GM18858 (cell line): ENCODE measurements around the gene RFX7.
"Not testable (repeated sequence)": the region's sequence is repeated elsewhere in the genome, so short reads cannot be mapped to it uniquely, and the experiment has no call there.

Experiments used
- ATAC-seq: cut with Tn5 transposase; IDR thresholded peaks from one replicate; pipeline ENCODE4 v1.9.1; 2021; ENCODE audit not compliant: unreplicated experiment

RFX7 gene

DNA sequence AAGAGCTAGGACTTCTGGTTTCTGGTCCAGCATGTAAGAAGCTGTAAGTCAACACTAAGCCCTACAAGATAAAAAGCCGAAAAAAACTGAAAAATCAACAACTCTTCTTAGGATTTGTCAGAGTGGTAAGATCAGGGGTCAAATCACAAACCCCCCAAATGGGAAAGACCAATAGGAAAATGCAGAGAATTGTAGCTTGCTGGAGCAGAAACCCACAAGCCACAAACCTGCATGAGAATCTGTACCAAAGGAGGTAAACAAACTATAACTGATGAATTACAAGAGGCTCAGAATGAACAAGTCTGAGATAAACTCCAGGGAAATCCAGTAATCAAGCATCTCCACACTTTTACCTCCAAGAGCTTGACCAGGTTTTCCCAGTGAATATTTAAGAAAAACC lies 36.0 kb downstream of the RFX7 start:
- ATAC-seq = no peak

DNA sequence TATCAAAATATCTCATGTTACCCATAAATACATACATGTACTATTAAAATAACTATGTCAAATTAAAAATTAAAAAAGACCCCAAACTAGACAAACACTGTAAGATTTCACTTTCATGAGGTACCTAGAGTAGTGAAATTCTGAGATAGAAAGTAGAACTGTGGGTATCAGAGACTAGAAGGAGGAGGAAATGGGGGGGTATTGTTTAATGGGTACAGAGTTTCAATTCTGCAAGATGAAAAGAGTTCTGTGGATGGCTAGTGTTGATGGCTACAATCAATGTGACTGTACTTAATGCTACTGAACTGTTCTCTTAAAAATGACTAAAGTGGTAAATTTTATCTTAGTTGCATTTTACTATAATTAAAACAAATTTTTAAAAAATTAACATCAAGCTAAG lies 36.6 kb downstream of the RFX7 start:
- peak; percentile 67 for ATAC-seq

DNA sequence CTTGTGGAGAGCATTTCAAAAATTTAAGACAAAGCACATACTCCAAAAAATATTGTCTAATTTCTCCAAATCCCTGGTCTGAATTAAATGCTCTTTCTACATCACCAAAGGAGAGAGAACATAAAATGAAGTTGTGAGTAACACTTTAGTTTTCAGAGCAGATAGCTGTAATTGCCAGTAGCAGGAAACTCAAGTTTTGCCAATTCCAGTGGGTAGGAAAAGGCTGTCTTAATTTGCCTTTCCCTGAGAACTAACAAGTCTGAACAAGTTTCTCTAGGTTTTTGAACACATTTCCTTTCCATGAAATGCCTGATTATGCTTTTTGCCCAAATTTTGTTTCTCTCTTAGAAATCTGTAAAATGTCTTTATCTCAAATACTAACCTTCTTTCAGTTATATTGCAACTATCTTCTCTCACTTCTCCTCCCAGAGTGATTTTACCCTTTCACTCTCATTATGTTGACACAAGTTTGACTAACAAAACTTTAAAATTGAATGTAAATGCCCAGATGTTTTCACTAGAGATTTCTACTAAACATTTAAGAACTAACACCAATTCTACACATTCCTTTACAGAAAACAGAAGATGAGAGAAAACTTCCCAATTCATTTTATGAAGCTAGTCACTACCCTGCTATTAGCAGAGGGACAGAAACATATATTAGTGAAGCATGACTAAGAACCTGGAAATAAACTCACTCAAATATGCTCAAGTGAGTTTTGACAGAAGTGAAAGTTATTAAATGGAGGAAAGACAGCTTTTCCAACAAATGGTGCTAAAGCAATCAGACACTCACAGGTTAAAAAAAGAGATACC lies 38.4 kb downstream of the RFX7 start:
- no peak for ATAC-seq

DNA sequence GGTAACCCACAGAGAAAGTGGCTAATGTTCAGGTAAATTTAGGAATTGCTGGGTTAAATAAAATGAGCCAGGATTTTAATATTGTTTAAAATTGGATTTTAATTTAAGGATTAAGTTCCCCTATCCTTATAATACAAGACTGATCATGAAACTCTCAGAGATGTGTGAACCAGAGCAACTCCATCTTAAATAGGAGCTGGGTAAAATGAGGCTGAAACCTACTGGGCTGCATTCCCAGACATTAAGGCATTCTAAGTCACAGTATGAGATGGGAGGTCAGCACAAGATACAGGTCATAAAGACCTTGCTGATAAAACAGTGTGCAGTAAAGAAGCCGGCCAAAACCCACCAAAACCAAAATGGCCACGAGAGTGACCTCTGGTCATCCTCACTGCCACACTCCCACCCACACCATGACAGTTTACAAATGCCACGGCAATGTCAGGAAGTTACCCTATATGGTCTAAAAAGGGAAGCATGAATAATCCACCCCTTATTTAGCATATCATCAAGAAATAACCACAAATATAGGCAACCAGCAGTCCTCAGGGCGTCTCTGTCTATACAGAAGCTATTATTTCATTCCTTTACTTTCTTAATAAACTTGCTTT lies 40.3 kb downstream of the RFX7 start:
- ATAC-seq = not testable (repeated sequence)

DNA sequence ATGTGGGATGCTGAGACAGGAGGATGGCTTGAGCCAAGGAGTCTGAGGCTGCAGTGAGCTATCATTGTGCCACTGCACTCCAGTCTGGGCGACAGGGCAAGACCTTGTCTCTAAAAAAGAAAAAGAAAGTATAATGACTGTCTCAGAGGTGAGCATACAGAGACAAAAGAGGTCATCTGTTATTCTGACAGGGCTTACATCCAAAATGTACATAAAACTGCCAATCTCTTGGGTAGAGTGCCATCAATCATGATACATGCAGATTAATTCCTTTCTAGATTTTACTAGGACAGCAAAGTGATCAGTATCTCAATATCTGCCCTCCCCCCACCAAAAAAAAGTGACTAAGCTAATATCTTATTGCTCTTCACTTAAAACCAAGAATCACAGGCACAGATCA lies 41.0 kb downstream of the RFX7 start:
- no peak for ATAC-seq

DNA sequence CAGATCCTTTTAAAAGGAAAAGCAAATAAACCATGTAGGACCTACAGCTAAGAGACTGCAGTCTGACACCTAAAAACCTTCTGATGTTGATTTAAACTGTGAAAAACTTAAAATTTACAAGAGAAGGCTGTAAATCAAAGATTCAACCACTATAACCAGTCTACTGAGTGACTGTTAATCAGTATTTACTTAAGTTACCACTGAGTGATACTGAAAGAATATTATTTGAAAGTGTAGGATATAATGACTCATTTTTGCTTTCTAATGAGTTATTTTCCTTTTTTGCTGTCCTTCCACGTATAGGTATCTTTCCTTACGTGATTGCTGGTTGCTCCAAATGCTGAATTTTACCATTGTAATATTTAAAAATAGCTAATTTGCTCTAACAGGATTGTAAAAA lies 44.6 kb downstream of the RFX7 start:
- peak; percentile 74 for ATAC-seq

DNA sequence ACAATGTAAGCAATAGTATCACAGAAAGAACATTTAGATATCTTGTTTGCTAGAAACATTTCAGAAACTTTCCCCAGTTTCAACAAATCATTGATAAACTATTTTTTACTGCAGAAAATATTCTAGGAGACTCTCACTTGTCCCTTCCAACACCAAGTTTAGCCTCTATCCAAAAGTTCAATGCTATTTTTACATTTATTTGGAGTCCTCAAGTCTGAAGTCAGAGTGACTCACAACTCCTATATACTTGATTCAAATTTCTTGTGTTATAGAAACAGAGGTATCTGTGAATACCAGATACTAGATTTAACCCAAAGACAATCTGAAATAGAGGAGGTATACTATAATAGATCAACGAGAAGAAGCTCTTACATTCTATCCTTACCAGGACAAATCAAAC lies 49.6 kb downstream of the RFX7 start:
- no peak for ATAC-seq

DNA sequence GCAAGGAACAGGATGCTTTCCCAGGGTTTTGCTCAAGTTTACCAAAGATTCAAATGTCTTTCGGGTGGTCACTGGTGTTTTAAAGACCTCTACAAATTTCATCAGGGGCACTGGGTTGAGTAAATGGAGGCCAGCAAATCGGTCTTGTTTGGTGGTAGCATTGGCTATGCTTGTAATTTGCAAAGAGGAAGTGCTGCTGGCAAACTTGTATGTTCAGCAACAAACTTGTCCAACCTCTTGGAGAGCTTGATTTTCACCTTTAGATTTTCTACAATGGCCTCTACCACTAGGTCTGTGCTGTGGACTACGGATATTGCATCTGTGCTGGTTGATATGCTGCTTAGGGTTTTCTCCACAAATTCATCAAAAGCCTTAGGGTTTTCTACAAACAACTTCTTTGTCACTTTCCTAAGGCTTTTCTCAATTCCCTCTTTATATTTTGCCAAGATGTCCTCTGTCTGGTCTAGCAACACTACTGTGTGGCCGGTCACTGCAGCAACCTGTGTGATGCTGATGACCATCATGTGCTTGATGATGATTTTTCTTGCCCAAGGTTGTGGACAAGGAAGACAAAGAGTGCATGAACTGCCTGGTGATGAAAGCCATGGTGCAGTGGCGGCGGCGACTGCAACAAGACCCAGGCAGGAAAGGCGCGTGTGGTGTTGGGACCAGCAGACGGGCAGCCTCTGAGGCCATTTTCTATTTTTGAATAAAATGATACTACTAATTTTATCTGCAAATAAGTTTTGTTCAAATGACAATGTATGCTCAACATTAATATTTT lies 50.8 kb downstream of the RFX7 start:
- ATAC-seq = no peak

DNA sequence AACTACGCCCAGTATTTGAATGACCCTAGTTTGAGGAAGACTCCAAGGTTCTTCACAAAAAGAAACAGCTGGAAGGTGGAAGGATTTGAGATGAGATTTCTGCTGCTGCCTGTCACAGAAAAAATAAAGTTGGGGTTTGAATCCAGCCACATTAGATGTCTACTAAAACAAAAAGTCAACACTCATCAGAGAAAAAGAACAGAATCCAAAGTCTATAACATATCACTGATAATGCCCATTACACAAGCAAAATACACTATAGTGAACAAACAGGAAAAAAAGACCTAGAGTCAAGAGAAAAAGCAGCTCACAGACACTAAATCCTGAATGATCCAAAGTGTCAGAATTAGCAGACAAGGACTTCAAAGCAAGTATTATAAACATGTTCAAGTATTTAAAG lies 56.0 kb downstream of the RFX7 start:
- no peak for ATAC-seq

DNA sequence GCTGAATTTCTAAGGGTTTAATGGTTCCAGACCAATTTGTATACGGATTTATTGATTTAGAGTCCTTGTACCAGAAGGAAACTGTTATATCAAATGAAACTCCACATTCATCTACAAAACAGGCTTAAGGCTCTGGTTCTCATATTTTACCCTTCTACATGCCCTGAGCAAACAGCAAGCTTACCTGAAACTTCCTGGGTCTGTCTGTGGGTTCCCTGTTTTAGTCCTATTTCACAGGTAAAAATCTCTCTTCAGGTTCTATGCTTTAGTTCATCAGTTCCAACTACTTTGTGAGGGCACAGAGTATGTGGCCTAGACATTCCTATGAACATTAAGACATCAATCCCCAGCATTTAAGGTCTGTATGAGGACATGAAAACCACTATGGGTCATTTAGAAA lies 57.7 kb downstream of the RFX7 start:
- no peak for ATAC-seq

DNA sequence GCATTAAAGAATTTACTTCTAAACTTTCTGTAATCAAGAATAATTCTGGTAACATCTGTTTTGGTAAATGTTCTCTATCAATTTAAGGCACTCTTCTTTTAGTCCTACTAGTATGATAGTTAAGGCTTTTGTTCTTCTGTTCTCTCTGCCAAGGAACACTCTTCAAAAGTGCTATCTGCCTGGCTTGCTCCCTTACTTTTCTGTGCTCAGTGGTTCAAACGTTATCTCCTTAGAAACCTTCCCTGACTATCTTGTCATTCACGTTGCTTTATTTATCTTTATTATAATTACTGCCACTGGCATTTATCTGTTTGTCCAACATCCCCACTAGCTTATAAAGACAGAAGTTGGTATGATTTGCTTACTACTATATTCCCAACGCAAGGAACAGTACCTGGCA lies 59.2 kb downstream of the RFX7 start:
- ATAC-seq = no peak

DNA sequence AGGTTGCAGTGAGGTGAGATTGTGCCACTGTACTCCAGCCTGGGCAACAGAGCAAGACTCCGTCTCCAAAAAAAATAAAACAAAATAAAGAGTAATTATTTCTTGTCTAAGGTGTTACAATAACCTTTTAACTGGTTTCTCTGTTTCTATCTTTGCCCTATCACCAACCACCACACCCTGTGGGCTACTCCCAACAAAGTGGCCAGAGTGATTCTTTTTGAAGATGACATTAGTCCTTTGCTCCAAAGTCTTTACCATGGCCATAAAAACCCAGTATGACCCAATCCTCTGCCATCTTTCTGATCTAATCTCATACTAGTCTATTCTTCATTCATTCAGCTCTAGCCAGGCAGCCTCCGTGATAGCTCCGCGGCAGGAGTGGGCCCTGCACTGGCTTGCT lies 62.8 kb downstream of the RFX7 start:
- no peak for ATAC-seq

DNA sequence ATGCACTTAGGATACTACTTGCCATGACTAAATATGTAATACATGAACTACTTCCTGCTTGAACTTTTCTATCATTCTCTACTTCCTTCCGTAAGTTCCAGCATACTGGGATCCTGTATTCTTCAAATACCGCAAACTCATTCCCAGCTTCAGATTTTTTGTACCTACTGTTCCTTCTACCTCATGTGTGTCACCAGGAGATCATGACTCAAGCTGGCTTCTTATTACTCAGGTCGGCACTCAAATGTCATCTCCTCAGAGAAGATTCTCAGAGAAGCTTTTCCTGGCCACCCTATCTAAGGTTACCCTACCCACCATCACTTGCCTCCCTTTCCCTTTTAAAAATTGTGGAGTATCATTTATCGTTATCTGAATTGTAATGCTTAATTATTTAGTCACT lies 66.7 kb downstream of the RFX7 start:
- ATAC-seq = no peak

DNA sequence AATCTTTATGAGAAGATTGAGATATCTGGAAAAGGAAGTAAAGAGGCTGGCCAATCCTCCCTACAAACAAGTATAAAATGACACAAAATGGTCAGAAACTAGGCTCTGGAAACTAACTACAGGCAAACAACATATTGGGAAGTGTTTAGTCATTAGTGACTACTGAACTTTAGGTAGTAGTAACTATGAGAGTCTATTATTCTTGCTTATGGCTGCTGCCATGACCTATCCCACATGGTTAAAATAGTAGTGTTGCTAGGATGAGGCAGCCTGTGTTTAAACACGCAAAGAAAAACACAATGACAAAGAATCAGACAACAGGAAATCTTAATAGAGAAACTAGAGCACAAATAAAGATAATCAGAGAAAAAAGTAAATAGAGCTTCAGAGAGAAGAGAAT lies 67.9 kb downstream of the RFX7 start:
- ATAC-seq = no peak

DNA sequence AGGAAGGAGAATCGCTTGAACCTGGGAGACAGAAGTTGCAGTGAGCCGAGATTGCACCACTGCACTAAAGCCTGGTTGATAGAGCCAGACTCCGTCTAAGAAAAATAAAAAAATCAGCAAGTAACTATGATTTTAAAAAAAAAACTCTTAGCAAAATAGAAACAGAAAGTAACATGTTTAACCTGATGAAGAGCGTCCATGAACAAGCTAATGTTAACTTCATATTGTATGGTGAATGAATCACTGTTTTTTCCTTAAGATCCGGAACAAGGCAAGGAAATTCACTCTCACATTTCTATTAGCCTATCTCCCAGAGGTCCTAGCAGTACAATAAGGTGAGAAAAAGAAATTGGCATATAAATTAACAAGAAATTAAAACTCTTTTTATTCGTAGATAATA lies 69.0 kb downstream of the RFX7 start:
- no peak for ATAC-seq

DNA sequence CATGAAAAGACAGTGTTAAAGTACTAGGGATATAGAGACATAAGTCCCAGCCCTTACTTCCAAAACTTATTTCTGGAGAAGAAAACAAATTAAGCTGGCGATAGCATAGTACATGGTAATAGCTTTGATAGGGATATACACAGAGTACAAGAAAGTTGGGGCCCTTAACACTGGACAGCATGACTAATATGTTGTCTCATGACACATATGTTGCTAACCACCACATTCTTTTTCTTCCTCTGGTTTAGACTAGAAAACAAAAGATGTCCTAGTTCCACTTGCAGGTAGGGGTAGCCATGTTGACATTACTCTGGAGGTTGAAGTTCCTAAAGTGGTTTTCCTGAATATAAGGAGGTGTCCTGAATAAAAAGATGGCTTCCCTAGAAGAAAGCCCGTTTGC lies 75.3 kb downstream of the RFX7 start:
- ATAC-seq = no peak

DNA sequence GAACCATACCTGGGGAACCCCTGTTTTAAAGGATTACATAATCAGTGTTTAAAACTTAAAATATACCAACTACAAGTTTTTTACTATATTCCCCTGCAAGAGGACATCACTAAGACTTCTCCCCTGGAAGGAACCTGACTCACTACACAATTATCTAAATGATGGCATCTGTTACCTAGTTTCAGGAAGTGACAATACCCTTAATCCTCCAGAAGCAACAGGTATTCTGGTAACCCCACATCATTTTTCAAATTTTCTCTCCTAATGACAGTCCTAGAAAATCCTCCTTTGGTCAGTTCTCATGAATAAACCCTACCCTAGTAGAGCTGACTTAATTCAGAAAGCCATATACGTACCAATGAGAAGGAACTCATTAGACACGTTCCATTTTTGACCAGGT lies 78.4 kb downstream of the RFX7 start:
- no peak for ATAC-seq

DNA sequence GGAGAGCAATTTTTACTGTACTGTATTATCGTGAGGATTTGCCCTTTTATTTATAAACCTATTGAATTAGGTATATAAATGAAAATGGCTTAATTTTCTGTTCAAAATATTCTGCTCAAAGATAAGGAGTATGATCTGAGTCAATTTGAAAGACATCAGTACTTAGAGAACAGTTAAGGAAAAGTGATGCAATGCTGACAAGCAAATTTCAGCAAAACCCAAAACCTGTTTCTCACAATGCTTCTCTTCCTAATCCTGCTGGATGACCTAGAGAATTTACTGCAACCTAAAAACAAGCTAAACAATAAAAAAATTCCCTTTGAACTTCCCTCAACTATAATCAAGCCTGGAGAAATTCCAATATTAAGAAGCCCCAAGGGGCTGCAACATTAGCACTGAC lies 82.7 kb downstream of the RFX7 start:
- no peak for ATAC-seq

DNA sequence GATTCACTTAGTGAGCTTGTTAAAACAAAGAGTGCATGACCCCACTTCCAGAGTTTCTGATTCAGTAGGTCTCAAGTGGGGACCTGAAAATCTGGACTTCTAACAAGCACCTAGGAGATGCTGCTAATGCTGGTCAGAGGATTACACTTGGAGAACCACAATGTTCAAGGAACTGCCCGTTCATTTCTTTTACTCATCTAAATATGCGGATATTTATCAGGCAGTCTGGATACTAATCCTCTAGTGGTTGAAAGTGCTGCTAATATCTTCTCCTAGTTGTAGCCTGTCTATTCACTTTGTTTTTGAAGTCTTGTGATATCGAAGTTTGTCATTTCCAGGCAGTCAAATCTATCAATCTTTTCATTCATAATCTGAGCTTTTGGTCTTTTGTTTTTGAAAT lies 86.8 kb downstream of the RFX7 start:
- ATAC-seq = no peak

DNA sequence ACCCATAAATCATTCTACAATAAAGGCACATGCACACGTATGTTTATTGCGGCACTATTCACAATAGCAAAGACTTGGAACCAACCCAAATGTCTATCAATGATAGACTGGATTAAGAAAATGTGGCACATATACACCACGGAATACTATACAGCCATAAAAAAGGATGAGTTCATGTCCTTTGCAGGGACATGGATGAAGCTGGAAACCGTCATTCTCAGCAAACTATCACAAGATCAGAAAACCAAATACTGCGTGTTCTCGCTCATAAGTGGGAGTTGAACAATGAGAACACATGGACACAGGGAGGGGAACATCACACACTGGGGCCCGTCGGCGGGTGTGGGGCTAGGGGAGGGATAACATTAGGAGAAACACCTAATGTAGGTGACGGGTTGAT lies 88.4 kb downstream of the RFX7 start:
- ATAC-seq = not testable (repeated sequence)

DNA sequence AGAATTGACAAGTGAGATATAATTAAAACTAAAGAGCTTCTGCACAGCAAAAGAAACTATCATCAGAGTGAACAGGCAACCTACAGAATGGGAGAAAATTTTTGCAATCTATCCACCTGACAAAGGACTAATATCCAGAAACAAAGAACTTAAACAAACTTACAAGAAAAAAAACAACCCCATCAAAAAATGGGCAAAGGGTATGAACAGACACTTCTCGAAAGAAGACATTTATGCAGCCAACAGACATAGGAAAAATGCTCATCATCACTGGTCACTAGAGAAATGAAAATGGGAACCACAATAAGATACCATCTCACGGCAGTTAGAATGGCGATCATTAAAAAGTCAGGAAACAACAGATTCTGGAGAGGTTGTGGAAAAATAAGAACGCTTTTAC lies 88.9 kb downstream of the RFX7 start:
- ATAC-seq = not testable (repeated sequence)

DNA sequence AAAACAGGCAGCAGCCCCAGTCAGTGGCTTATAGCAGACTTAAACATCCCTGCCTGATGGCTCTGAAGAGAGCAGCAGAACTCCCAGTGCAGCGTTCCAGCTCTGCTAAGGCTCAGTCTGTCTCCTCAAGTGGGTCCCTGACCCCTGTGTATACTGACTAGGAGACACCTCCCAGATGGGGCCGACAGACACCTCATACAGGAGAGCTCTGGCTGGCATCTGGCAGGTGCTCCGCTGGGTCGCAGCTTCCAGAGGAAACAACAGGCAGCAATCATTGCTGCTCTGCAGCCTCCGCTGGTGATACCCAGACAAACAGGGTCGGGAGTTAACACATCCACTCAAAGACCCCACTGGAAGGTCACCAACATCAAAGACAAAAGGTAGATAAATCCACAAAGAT lies 93.5 kb downstream of the RFX7 start:
- no peak for ATAC-seq
